Astrocyte of the spinal cord (primary cell): ENCODE measurements around the gene CCDC127.
"Not testable (repeated sequence)": the region's sequence is repeated elsewhere in the genome, so short reads cannot be mapped to it uniquely, and the experiment has no call there.

Experiments
- DNase-seq: peaks from one replicate; pipeline ENCODE4 v3.0.0; 2011; ENCODE audit warnings: low read depth, low spot score
- H3K4me3 ChIP-seq: 2 replicates; pipeline ENCODE4 v1.5.1; 2011; ENCODE audit warnings: low read depth, mild to moderate bottlenecking, low read length, moderate library complexity
- in situ Hi-C: cut with HindIII; loops from 2 replicates; pipeline ENCODE4 v1.10.0; 2017; ENCODE audit warnings: low sequenced_read_pairs
- TF ChIP-seq, protein P1 (sequence below): IDR thresholded peaks from 2 replicates; pipeline ENCODE4 v1.5.1; 2012; ENCODE audit warnings: low read depth, mild to moderate bottlenecking, low read length, inconsistent platforms

Gene CCDC127

DNA sequence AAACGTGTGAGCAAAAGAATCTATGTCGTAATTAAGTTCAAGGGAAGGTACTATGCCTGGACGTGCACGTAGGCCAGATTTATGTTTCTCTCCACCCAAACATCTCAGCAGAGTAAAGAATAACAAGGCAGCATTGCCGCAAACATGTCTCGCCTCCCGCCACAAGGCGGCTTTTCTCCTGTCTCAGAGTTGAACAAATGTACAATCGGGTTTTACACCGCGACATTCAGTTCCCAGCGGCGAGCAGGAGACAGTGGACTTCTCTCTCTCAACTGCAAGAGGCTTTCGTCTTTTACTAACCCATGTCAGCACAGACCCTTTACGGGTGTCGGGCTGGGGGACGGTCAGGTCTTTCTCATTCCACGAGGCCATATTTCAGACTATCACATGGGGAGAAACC, 20.9 kb downstream of the CCDC127 start:
- TF ChIP-seq, protein P1, sequence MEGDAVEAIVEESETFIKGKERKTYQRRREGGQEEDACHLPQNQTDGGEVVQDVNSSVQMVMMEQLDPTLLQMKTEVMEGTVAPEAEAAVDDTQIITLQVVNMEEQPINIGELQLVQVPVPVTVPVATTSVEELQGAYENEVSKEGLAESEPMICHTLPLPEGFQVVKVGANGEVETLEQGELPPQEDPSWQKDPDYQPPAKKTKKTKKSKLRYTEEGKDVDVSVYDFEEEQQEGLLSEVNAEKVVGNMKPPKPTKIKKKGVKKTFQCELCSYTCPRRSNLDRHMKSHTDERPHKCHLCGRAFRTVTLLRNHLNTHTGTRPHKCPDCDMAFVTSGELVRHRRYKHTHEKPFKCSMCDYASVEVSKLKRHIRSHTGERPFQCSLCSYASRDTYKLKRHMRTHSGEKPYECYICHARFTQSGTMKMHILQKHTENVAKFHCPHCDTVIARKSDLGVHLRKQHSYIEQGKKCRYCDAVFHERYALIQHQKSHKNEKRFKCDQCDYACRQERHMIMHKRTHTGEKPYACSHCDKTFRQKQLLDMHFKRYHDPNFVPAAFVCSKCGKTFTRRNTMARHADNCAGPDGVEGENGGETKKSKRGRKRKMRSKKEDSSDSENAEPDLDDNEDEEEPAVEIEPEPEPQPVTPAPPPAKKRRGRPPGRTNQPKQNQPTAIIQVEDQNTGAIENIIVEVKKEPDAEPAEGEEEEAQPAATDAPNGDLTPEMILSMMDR: peak; percentile 30
- in situ Hi-C loops, H3K4me3 ChIP-seq: not testable (repeated sequence)
- peak; percentile 47 for DNase-seq

DNA sequence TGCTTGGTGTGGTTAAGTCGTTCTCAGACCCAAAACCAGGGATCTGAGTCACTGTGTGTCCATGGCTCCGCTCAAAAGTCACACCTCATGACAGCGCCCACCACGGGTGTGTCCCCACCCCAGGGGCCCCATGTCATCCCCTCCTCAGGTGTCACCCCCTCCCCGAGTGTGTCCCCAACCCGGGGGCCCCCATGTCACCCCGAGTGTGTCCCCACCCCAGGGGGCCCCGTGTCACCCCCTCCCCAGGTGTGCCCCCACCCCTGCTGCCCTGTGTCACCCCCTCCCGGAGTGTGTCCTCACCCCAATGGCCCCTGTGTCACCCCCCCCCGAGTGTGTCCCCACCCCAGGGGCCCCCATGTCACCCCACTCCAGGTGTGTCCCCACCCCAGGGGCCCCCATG, 21.6 kb downstream of the CCDC127 start:
- TF ChIP-seq, protein P1: no peak

DNA sequence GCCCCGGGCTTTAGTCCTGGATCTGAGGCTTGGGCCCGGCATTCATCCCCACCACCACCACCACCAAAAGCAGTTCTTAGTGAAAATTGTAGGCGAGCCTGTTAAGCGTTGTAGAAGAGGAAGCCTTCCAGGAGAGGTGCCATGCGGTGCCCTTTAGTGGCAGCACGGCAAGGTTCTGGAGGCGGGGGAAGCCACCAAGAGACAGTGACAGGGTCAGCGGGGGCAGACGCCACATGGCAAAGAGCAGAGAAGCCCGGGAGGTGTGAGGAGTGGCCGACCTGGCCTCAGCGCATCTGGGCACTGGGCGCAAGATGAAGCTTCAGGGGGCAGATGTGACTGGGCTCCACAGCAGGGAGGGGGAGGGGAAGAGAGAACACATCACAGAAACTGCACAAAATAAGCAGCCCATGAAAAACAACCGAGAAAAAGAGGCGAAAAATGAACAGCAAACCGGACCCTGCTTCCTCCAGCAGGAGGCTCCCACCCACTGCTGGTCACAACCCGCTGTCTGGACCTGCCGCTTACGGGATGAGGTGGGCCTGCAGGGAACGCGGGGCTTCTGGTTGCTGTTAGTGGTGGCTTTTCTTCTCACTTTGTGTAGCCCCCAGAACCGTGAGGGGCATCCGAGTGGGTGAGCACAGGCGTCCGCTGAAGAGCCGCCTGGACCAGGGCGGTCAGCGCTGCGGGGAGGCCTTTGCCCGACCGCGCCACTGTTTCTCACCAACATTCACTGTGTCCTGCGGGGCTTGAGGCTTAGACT, 22.4 kb downstream of the CCDC127 start:
- in situ Hi-C loops: no loop called here
- DNase-seq: no peak
- H3K4me3 ChIP-seq: no peak overlapping the region
- TF ChIP-seq, protein P1: peak; percentile 30

More for the DNA sequence above, 21.6 kb downstream of the CCDC127 start:
- in situ Hi-C loops: no loop called here
- no peak overlapping the region for H3K4me3 ChIP-seq
- DNase-seq: no peak

DNA sequence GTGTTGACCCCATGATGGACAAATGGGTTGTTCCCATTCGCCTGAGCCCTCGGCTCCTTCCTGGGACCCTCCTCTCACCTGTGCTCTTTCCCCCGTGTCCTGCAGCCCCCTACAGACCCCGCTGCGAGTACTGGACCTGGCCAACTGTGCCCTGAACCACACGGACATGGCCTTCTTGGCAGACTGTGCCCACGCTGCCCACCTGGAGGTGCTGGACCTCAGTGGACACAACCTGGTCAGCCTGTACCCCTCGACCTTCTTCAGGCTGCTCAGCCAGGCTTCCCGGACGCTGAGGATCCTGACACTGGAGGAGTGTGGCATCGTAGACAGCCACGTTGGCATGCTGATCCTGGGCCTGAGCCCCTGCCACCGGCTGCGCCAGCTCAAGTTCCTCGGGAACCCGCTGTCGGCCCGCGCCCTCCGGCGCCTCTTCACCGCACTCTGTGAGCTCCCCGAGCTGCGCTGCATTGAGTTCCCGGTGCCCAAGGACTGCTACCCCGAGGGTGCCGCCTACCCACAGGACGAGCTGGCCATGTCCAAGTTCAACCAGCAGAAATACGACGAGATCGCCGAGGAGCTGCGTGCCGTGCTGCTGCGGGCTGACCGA, 23.2 kb downstream of the CCDC127 start:
- TF ChIP-seq, protein P1: no peak
- in situ Hi-C loops: no loop called here
- DNase-seq: no peak
- H3K4me3 ChIP-seq: no peak overlapping the region

DNA sequence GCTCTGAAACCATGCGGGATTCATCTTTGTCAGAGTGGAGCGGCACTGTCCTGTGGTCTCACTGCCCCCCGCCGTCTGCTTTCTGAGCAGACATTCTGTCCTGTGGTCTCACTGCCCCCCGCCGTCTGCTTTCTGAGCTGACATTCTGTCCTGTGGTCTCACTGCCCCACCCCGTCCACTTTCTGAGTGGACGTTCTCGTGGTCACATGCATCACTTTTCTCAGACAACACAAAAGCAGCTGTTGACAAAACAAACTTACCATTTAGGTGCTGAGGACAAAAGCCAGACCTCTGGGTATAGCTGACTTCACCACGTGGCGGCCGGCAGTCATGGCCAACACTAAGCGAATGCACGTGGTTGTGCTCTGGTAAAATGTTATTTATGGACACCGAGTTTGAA, 23.9 kb downstream of the CCDC127 start:
- TF ChIP-seq, protein P1: no peak
- H3K4me3 ChIP-seq: no peak overlapping the region
- no peak for DNase-seq
- in situ Hi-C loops: no loop called here

DNA sequence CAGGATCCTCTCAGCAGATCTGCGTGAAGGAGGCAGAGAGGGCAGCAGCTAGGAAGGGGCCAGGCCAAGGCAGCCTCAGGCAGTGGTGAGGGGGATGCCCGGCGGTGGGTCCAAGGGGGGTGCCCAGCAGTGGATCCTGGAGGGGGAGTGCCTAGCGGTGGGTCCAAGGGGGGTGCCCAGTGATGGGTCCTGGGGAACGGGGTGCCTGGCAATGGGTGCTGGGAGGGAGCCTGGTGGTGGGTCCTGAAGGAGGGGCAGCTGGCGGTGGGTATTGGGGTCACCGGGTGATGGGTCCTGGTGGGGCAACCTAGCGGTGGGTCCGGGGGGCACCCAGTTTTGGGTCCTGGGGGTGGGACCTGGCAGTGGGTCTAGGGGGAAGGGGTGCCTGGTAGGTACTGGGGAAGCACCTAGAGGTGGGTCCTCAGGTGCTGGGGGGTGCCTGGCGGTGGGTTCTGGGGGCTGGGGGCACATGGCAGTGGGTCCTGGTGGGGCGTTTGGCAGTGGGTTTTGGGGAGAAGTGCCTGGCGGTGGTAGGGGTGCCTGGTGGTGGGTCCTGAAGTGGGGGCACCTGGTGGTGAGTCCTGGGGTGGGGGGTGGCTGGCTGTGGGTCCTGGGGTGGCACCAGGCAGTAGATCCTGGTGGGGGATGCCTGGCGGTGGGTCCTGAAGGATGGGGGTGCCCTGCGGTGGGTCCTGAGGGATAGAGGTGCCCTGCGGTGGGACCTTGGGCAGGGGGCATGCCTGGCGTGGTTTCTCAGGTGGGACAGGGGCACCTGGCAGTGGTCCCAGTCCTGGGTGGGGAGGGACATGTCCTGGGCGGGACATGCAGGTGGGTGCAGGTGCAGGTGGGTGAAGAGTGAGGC, 24.8 kb downstream of the CCDC127 start:
- in situ Hi-C loops: no loop called here
- no peak overlapping the region for H3K4me3 ChIP-seq
- no peak for DNase-seq
- TF ChIP-seq, protein P1: no peak
